ENCODE results near the gene WDR55.

GRCh38 chr5:140674211-140674610 is 9.5 kb downstream of the WDR55 start:
- no peak for TF ChIP-seq CTCF (IDR thresholded peaks at IDR 0.05)
- TF ChIP-seq POLR2A (IDR thresholded peaks at IDR 0.05): no peak

Data from stomach (tissue), 4 donors.